22Rv1 (cell line): ENCODE measurements around the gene USP20.

Experiments
- CTCF ChIP-seq: fragments of 450-650 bp; IDR thresholded peaks from 2 replicates; pipeline ENCODE4 v1.5.1; 2017; ENCODE audit warnings: mild to moderate bottlenecking
- ZFX ChIP-seq: fragments of 450-650 bp; IDR thresholded peaks from 2 replicates; pipeline ENCODE4 v1.6.1; 2017; ENCODE audit warnings: antibody characterized with exemption, borderline replicate concordance

- no peak for TF ChIP-seq CTCF
- no peak for TF ChIP-seq ZFX
Observed at GRCh38 chr9:129850821-129851550, 15.7 kb downstream of the USP20 start.
